WI38 (cell line): ENCODE results near the gene PRR15L.
"Not testable (repeated sequence)": the region's sequence is repeated elsewhere in the genome, so short reads cannot be mapped to it uniquely, and the experiment has no call there.

Source experiments
- H3K4me3 ChIP-seq: 2 replicates; pipeline ENCODE4 v1.5.1; 2011; ENCODE audit warnings: low read depth, mild to moderate bottlenecking, control low read depth, low read length
- CTCF ChIP-seq: IDR thresholded peaks from 2 replicates; pipeline ENCODE4 v1.5.1; 2012; ENCODE audit warnings: low read depth, mild to moderate bottlenecking, control low read depth, low read length

The PRR15L gene, protein sequence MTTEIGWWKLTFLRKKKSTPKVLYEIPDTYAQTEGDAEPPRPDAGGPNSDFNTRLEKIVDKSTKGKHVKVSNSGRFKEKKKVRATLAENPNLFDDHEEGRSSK

GRCh38 chr17:47957591-47958490 is at the start of gene PRR15L:
PRR15L (minus strand) TSS chr17:47957883; CDS start chr17:47953234, 4,649 bp downstream.
- no peak for TF ChIP-seq CTCF
- H3K4me3 ChIP-seq = no peak within 1 kb of the TSS

- TF ChIP-seq CTCF = no peak
- no peak overlapping the region for H3K4me3 ChIP-seq
Observed at GRCh38 chr17:48006936-48007709, 49.4 kb upstream of the PRR15L start.

GRCh38 chr17:48004983-48005382 is 47.3 kb upstream of the PRR15L start:
- H3K4me3 ChIP-seq = no peak overlapping the region
- no peak for TF ChIP-seq CTCF

- H3K4me3 ChIP-seq = no peak overlapping the region
Observed at GRCh38 chr17:48003417-48004151, 45.9 kb upstream of the PRR15L start.

GRCh38 chr17:48002916-48003416 is 45.3 kb upstream of the PRR15L start:
- no peak for TF ChIP-seq CTCF
- H3K4me3 ChIP-seq = no peak overlapping the region

More at GRCh38 chr17:48003417-48004151, 45.9 kb upstream of the PRR15L start:
- TF ChIP-seq CTCF = no peak

DNA sequence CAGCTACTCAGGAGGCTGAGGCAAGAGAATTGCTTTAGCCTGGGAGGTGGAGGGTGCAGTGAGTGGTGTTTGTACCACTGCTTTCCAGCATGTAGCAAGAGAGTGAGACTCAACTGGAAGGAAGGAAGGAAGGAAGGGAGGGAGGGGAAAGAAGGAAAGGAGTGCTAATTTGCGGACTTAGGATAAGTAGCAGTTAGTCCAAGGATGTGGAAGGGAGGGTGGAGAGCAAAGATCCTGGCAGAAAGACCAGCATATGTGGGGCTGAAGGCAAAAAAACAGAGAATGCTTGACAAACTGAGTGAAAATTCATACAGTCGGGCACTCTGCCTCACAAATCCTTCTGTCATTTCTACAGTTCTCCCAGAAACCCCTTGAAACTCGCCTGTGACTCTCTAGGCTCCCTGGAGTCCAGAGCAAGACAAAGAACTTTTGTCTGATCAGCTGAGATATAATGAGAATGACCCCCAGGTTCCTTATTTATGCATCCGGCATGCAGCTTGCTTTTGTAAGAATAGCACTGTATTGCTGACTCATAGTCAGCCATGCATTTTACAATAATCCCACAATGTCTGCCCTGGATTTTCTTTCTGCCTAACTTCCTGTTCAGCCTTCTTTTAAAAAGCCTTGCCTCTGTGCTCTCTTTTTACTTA is 44.7 kb upstream of the PRR15L start:
- no peak for TF ChIP-seq CTCF
- no peak overlapping the region for H3K4me3 ChIP-seq

- not testable (repeated sequence) for H3K4me3 ChIP-seq
Observed at GRCh38 chr17:48001657-48002056, 44.0 kb upstream of the PRR15L start.
